ENCODE results near the gene SLC29A3.

Gene SLC29A3

GRCh38 chr10:71300555-71301370, 18.3 kb upstream of the SLC29A3 start:
- DNase-seq (ENCODE audit: low spot score): no peak

- no peak for DNase-seq (ENCODE audit: low spot score)
Measured at GRCh38 chr10:71301371-71301916, 17.6 kb upstream of the SLC29A3 start.

- no peak for DNase-seq (ENCODE audit: low spot score)
Measured at GRCh38 chr10:71302451-71302850, 16.6 kb upstream of the SLC29A3 start.

GRCh38 chr10:71302874-71303568, 16.0 kb upstream of the SLC29A3 start:
- peak; percentile 71 for DNase-seq (ENCODE audit: low spot score)

GRCh38 chr10:71303569-71303907, 15.5 kb upstream of the SLC29A3 start:
- no peak for DNase-seq (ENCODE audit: low spot score)

- DNase-seq (ENCODE audit: low spot score): no peak
Measured at GRCh38 chr10:71304914-71305313, 14.1 kb upstream of the SLC29A3 start.

GRCh38 chr10:71306979-71307378, 12.1 kb upstream of the SLC29A3 start:
- no peak for DNase-seq (ENCODE audit: low spot score)

- DNase-seq (ENCODE audit: low spot score): no peak
Measured at GRCh38 chr10:71307469-71308085, 11.5 kb upstream of the SLC29A3 start.

- DNase-seq (ENCODE audit: low spot score): peak; percentile 26
Measured at GRCh38 chr10:71308244-71308643, 10.8 kb upstream of the SLC29A3 start.

- no peak for DNase-seq (ENCODE audit: low spot score)
Measured at GRCh38 chr10:71308985-71309384, 10.1 kb upstream of the SLC29A3 start.

GRCh38 chr10:71309919-71310318, 9.1 kb upstream of the SLC29A3 start:
- no peak for DNase-seq (ENCODE audit: low spot score)

- no peak for DNase-seq (ENCODE audit: low spot score)
Measured at GRCh38 chr10:71312220-71312619, 6.8 kb upstream of the SLC29A3 start.

- no peak for DNase-seq (ENCODE audit: low spot score)
Measured at GRCh38 chr10:71312811-71313789, 6.0 kb upstream of the SLC29A3 start.

GRCh38 chr10:71314028-71314693, 4.9 kb upstream of the SLC29A3 start:
- DNase-seq (ENCODE audit: low spot score): peak; percentile 30

- DNase-seq (ENCODE audit: low spot score): no peak
Measured at GRCh38 chr10:71314694-71315225, 4.3 kb upstream of the SLC29A3 start.

GRCh38 chr10:71316056-71316785, 2.8 kb upstream of the SLC29A3 start:
- DNase-seq (ENCODE audit: low spot score): no peak

GRCh38 chr10:71316786-71317160, 2.3 kb upstream of the SLC29A3 start:
- DNase-seq (ENCODE audit: low spot score): no peak

GRCh38 chr10:71317739-71318138, 1.3 kb upstream of the SLC29A3 start:
- no peak for DNase-seq (ENCODE audit: low spot score)

GRCh38 chr10:71319800-71320392, 837 bp downstream of the SLC29A3 start:
- DNase-seq (ENCODE audit: low spot score): no peak

GRCh38 chr10:71320592-71320991, 1.5 kb downstream of the SLC29A3 start:
- no peak for DNase-seq (ENCODE audit: low spot score)
